LNCaP clone FGC (cell line): ENCODE data around the gene VAV2.

Source experiments
- DNase-seq: peaks from one replicate; pipeline ENCODE4 v3.0.0-alpha.2; 2011; ENCODE audit warnings: low read depth
- H3K4me3 ChIP-seq: 2 replicates; pipeline ENCODE4 v1.5.1; 2011; ENCODE audit warnings: mild to moderate bottlenecking, low read depth, low read length, control low read depth
- CTCF ChIP-seq: IDR thresholded peaks from 2 replicates; pipeline ENCODE4 v1.5.1; 2012; ENCODE audit warnings: mild to moderate bottlenecking; ENCODE audit not compliant: control insufficient read depth, insufficient read depth; ENCODE audit errors: extremely low read depth

VAV2 gene

DNA sequence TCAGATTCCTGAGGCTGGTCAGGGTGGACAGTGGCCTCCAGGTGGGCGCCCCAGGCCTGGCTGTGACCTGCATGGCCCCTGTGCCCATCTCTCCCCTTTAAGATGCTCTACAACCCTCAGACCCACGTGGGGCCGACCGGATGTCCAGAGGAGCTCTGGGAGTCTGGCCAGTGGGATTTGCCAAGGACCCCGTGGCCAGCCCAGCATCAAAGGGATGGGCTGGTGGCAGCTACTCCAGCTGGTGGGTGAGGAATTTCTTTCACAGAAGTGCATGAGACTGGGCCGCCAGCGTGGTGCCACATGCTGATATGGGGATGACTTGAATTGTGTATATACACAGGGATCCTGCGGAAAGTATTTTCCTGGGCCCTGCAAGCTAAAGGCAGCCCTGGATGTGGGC is 159.2 kb downstream of the VAV2 start:
- no peak for TF ChIP-seq CTCF

DNA sequence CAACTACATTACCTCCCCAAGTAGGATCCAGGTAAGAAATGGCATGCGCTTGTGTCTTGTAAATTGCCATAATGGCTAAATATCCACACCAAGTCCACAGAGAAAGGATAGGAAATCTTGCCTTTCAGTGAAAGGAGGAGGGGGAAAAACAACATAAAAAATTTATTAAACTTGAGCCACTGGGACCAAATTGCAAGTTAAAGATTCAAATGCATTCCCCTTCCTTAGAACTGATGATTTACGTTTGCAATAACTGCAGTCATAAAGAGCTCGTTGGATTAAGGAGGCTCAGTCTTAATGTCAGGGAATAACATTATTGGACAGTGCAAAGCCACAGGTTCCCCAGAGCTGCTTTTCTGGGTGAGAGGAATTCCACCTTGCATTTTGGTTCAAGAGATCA is 161.4 kb downstream of the VAV2 start:
- no peak for DNase-seq
- H3K4me3 ChIP-seq = no peak overlapping the region
- TF ChIP-seq CTCF = no peak

More for the DNA sequence above, 159.2 kb downstream of the VAV2 start:
- H3K4me3 ChIP-seq = no peak overlapping the region
- DNase-seq = no peak

- TF ChIP-seq CTCF = no peak
- no peak overlapping the region for H3K4me3 ChIP-seq
- DNase-seq = no peak
These were observed 161.8 kb downstream of the VAV2 start for GRCh38 chr9:133830310-133830709.

- no peak for TF ChIP-seq CTCF
- no peak overlapping the region for H3K4me3 ChIP-seq
- no peak for DNase-seq
These were observed 163.7 kb downstream of the VAV2 start for GRCh38 chr9:133828338-133828997.

- DNase-seq = no peak
- H3K4me3 ChIP-seq = no peak overlapping the region
- TF ChIP-seq CTCF = no peak
These were observed 165.6 kb downstream of the VAV2 start for GRCh38 chr9:133826289-133827085.

DNA sequence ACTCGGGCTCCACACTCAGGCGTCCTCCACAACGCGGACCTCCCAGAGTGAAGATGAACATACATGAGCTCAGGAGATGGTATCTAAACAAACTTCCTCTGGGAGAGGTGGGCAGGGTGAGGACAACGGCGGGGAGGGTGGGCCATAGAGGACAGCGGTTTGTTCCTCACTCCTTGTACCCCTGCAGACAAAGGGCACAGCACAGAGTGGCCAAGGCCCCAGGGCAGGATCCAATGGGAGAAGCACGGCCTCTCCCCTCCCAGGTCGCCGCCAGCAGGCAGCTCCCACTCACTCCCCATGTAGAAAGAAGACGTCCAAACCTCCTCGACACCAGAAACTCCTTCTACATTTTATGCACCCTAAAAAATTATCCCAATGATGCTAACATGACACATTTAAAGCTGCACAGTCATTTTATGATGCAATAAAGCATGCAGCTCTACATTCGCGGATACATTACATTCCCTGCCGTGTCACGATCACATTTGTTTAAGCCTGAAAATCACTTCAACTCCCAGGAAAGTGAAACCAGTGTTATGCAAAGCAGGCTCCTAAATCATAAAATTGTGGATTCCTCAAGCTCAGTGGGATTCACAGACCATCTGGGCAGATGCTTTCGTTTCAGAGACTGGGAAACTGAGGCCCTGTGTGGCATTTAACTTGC is 166.4 kb downstream of the VAV2 start:
- DNase-seq = no peak
- no peak for TF ChIP-seq CTCF
- H3K4me3 ChIP-seq = no peak overlapping the region
